Measurements from ENCODE around the gene C16orf74. TPM values are rescaled to one million over a fixed set of nuclear protein-coding genes. Genes with fewer than 3 reads are reported as not detected.

C16orf74 gene
- total RNA-seq (under 1 TPM; 0.37 to 0.87 (median 0.61) TPM), polyA plus RNA-seq (1 to 10 TPM in 1 of 2 donors, under 1 TPM in 1; 0.84 to 1.3 TPM)

- TF ChIP-seq CTCF (IDR thresholded peaks at IDR 0.05) = no peak
- Histone ChIP-seq H3K27me3 (no peaks in the 10 kb centered on the region), H3K9me3 (no peaks in the 10 kb centered on the region), H3K27ac (no peak within 1 kb of the TSS), H3K36me3 (no peaks in the 10 kb centered on the region), H3K4me1 (peaks cover 28 to 38% (median 35%) of the 10 kb centered on the region in 3 donors), H3K4me3 (peak within 1 kb of the TSS; percentile 18 to 56 (median 41))
- ATAC-seq (peak; percentile 39 to 70 (median 52)), DNase-seq (peak in 4 of 6 donors; percentile 39 to 83 (median 52)), FAIRE-seq (no peak)
- intact Hi-C loops (cut with DNase I) = no loop called here
- 10% methylated on average over 40 to 96 of the region's 96 CpGs for WGBS, 2 donors
Measured at GRCh38 chr16:85750827-85751697, at the start of gene C16orf74. TSS of gene C16orf74 (minus strand) at chr16:85751096. CDS start at chr16:85735217, 15,879 bp downstream.

GRCh38 chr16:85800321-85800669, 49.4 kb upstream of the C16orf74 start:
- no peak for DNase-seq
- intact Hi-C loops (cut with DNase I) = no loop called here
- H3K4me3 ChIP-seq = peak overlapping the region; percentile 79 to 99 (median 88)
- no peaks in the 10 kb centered on the region for H3K27me3 ChIP-seq
- no peak for TF ChIP-seq CTCF (IDR thresholded peaks at IDR 0.05)
- H3K9me3 ChIP-seq = no peaks in the 10 kb centered on the region
- peak overlapping the region; percentile 72 to 86 (median 78) for H3K27ac ChIP-seq
- peaks cover 0 to 35% (median 12%) of the 10 kb centered on the region in 3 donors for H3K36me3 ChIP-seq
- ATAC-seq = peak in 2 of 4 donors; percentile 1 to 4
- peaks cover 8 to 21% (median 18%) of the 10 kb centered on the region in 3 donors for H3K4me1 ChIP-seq
- WGBS, 2 donors = 3 to 4% methylated on average over 9 of the region's 9 CpGs
- no peak for FAIRE-seq

GRCh38 chr16:85799497-85800320, 48.8 kb upstream of the C16orf74 start, which contains the start of the genes COX4I1 and EMC8:
TSS of gene COX4I1 (plus strand) at chr16:85799695. CDS start at chr16:85801206, 1,511 bp downstream.
TSS of gene EMC8 (minus strand) at chr16:85799544. CDS start at chr16:85799295, 249 bp downstream.
- FAIRE-seq = no peak
- TF ChIP-seq CTCF (IDR thresholded peaks at IDR 0.05) = no peak
- WGBS, 2 donors = 0 to 1% methylated on average over 66 to 87 of the region's 87 CpGs
- Histone ChIP-seq H3K4me3 (peak within 1 kb of the TSS; percentile 79 to 99 (median 88)), H3K27ac (peak within 1 kb of the TSS; percentile 72 to 86 (median 78)), H3K4me1 (peaks cover 8 to 21% (median 18%) of the 10 kb centered on the region in 3 donors), H3K36me3 (peaks cover 0 to 29% (median 6%) of the 10 kb centered on the region in 3 donors), H3K9me3 (no peaks in the 10 kb centered on the region), H3K27me3 (no peaks in the 10 kb centered on the region)
- DNase-seq = peak; percentile 94 to 99 (median 96)
- peak; percentile 96 to 98 (median 97) for ATAC-seq
- intact Hi-C loops (cut with DNase I) = no loop called here

GRCh38 chr16:85798901-85799496, 48.1 kb upstream of the C16orf74 start:
- Histone ChIP-seq H3K36me3 (peaks cover 0 to 25% (median 2%) of the 10 kb centered on the region in 3 donors), H3K9me3 (no peaks in the 10 kb centered on the region), H3K27me3 (no peaks in the 10 kb centered on the region), H3K4me3 (peak overlapping the region; percentile 79 to 99 (median 88)), H3K27ac (peak overlapping the region in 2 of 4 donors; percentile 72 to 86), H3K4me1 (peaks cover 8 to 21% (median 18%) of the 10 kb centered on the region in 3 donors)
- WGBS, 2 donors = 0 to 1% methylated on average over 43 to 51 of the region's 51 CpGs
- peak; percentile 14 to 40 (median 24) for ATAC-seq
- no peak for FAIRE-seq
- intact Hi-C loops (cut with DNase I) = no loop called here
- DNase-seq = peak in 5 of 6 donors; percentile 26 to 81 (median 48)
- TF ChIP-seq CTCF (IDR thresholded peaks at IDR 0.05) = no peak

Data from pancreas (tissue), 10 donors.